GM12878 (cell line): ENCODE data around the gene KIF18A. TPM values are rescaled to one million over a fixed set of nuclear protein-coding genes. Genes with fewer than 3 reads are reported as not detected.

Source experiments
- ATAC-seq: fragments of 200-7000 bp; cut with Tn5 transposase; 3 replicates; pipeline ENCODE4 v1.9.1; 2020; ENCODE audit warnings: mild to moderate bottlenecking, moderate library complexity
- BruUV-seq: library from RNA; stranded (reverse); fragments of 400-500 nt; replicated peaks from 2 replicates; lab custom pipeline; 2021; lab: Mats Ljungman, UMichigan
- CTCF ChIA-PET: fragments of 300-600 bp; sonication (Branson Sonifier 250); formaldehyde crosslinking; extraction: SDS; loops from one replicate; lab custom pipeline; 2021; ENCODE audit warnings: inconsistent platforms; lab: Yijun Ruan, JAX
- POLR2A ChIA-PET: fragments of 350-600 bp; formaldehyde crosslinking; extraction: SDS; loops from one replicate; lab custom pipeline; 2021; ENCODE audit warnings: inconsistent platforms; lab: Charles Lee
- RAD21 ChIA-PET: fragments of 300-600 bp; sonication (Branson Sonifier 250); formaldehyde crosslinking; loops from one replicate; lab custom pipeline; 2023; ENCODE audit warnings: antibody characterized with exemption; ENCODE audit not compliant: unreplicated experiment; lab: Charles Lee
- SMC1A ChIA-PET: fragments of 300-600 bp; sonication (Branson Sonifier 250); formaldehyde crosslinking; loops from one replicate; lab custom pipeline; 2023; ENCODE audit not compliant: unreplicated experiment, uncharacterized antibody; lab: Charles Lee
- DNase-seq: peaks from one replicate; pipeline ENCODE4 v3.0.0-alpha.2; 2011; ENCODE audit warnings: low read depth, low spot score
- FAIRE-seq: peaks from 3 replicates; lab custom pipeline; 2011; peaks lifted over from hg19 to GRCh38; lab: Jason Lieb, UNC
- H2AFZ ChIP-seq: 2 replicates; pipeline ENCODE4 v1.6.0; 2011; ENCODE audit warnings: low read depth, low read length, control low read depth; ENCODE audit not compliant: control insufficient read depth
- H3K27ac ChIP-seq: 2 replicates; pipeline ENCODE4 v1.5.1; 2011; ENCODE audit warnings: control low read depth; ENCODE audit not compliant: control insufficient read depth, insufficient read depth
- H3K27me3 ChIP-seq, 2 experiments: replicated peaks in 1 of 2; 2 replicates each; pipeline versions ENCODE4 v1.6.0 to v1.6.1; 2011; ENCODE audit warnings: low read length in 1 of 2; ENCODE audit not compliant: control insufficient read depth in 2 of 2, insufficient read depth in 2 of 2
- H3K36me3 ChIP-seq, 2 experiments: 2 replicates each; pipeline ENCODE4 v1.5.1; 2011; ENCODE audit warnings: low read length in 1 of 2; ENCODE audit not compliant: control insufficient read depth in 2 of 2, insufficient read depth in 2 of 2
- H3K4me1 ChIP-seq: 2 replicates; pipeline ENCODE4 v1.6.1; 2011; ENCODE audit warnings: mild to moderate bottlenecking, low read length, moderate library complexity, mixed read lengths; ENCODE audit not compliant: control insufficient read depth, insufficient read depth
- H3K4me2 ChIP-seq: 2 replicates; pipeline ENCODE4 v1.6.0; 2011; ENCODE audit warnings: control low read depth; ENCODE audit not compliant: control insufficient read depth, insufficient read depth
- H3K4me3 ChIP-seq: fragments of 200-600 bp; sonication (generic); 2 replicates; pipeline ENCODE4 v1.5.1; 2016
- H3K79me2 ChIP-seq: 2 replicates; pipeline ENCODE4 v1.6.0; 2011; ENCODE audit warnings: low read length; ENCODE audit not compliant: control insufficient read depth, insufficient read depth
- H3K9ac ChIP-seq: 2 replicates; pipeline ENCODE4 v1.8.0; 2011; ENCODE audit warnings: low read length, control low read depth, mixed read lengths; ENCODE audit not compliant: control insufficient read depth, insufficient read depth
- H3K9me3 ChIP-seq: replicated peaks from 3 replicates; pipeline ENCODE4 v1.5.1; 2011; ENCODE audit warnings: mild to moderate bottlenecking, low read length; ENCODE audit not compliant: control insufficient read depth, insufficient read depth
- H4K20me1 ChIP-seq: 2 replicates; pipeline ENCODE4 v1.6.0; 2011; ENCODE audit not compliant: control insufficient read depth, insufficient read depth
- BHLHE40 ChIP-seq, 2 experiments: fragments of 450-650 bp in 1 of 2; IDR thresholded peaks; 2 replicates each; pipeline ENCODE4 v1.6.1; 2011 to 2017; ENCODE audit warnings: low read depth in 2 of 2, borderline replicate concordance in 1 of 2, improper control_type of control experiment in 1 of 2, low read length in 1 of 2, mild to moderate bottlenecking in 1 of 2
- EED ChIP-seq: sonication (generic); IDR thresholded peaks from 2 replicates; pipeline ENCODE4 v1.6.1; 2016; ENCODE audit warnings: antibody characterized with exemption, low read depth
- GATAD2B ChIP-seq: fragments of 450-650 bp; conservative IDR thresholded peaks from 2 replicates; pipeline ENCODE4 v1.6.1; 2017; ENCODE audit warnings: low read depth, mild to moderate bottlenecking, moderate library complexity
- HDAC6 ChIP-seq: fragments of 200-600 bp; sonication (generic); IDR thresholded peaks from one replicate; pipeline ENCODE4 v1.8.0; 2017; ENCODE audit warnings: antibody characterized with exemption; ENCODE audit not compliant: unreplicated experiment
- KLF5 ChIP-seq: fragments of 450-650 bp; IDR thresholded peaks from 2 replicates; pipeline ENCODE4 v1.6.1; 2014; ENCODE audit warnings: mild to moderate bottlenecking; ENCODE audit not compliant: partially characterized antibody
- MEF2A ChIP-seq: IDR thresholded peaks from 2 replicates; pipeline ENCODE4 v1.6.1; 2011; ENCODE audit warnings: low read depth, mild to moderate bottlenecking, low read length, moderate library complexity; ENCODE audit not compliant: insufficient read depth
- MXI1 ChIP-seq: fragments of 150-350 bp; IDR thresholded peaks from 2 replicates; pipeline ENCODE4 v1.6.1; 2011; ENCODE audit warnings: low read depth, mild to moderate bottlenecking, inconsistent platforms, low read length, improper control_type of control experiment
- NFYA ChIP-seq: IDR thresholded peaks from 2 replicates; pipeline ENCODE4 v1.6.1; 2011; ENCODE audit warnings: low read depth, mild to moderate bottlenecking, low read length, improper control_type of control experiment, borderline replicate concordance
- NR2C2 ChIP-seq: IDR thresholded peaks from 2 replicates; pipeline ENCODE4 v1.6.1; 2011; ENCODE audit warnings: borderline replicate concordance, low read depth; ENCODE audit not compliant: control insufficient read depth, insufficient read length
- SMC3 ChIP-seq: IDR thresholded peaks from 2 replicates; pipeline ENCODE4 v1.6.1; 2011; ENCODE audit warnings: low read length, improper control_type of control experiment, borderline replicate concordance
- SREBF1 ChIP-seq: IDR thresholded peaks from 2 replicates; pipeline ENCODE4 v1.6.1; 2012; ENCODE audit warnings: mild to moderate bottlenecking, low read length
- SREBF2 ChIP-seq: IDR thresholded peaks from 2 replicates; pipeline ENCODE4 v1.6.1; 2012; ENCODE audit warnings: mild to moderate bottlenecking, low read length
- TARDBP ChIP-seq: IDR thresholded peaks from 2 replicates; pipeline ENCODE4 v1.6.1; 2016; ENCODE audit warnings: borderline replicate concordance
- YBX1 ChIP-seq: fragments of 450-650 bp; IDR thresholded peaks from 2 replicates; pipeline ENCODE4 v1.6.1; 2016; ENCODE audit warnings: antibody characterized with exemption
- ZNF24 ChIP-seq: fragments of 450-650 bp; IDR thresholded peaks from 2 replicates; pipeline ENCODE4 v1.6.1; 2017; ENCODE audit warnings: antibody characterized with exemption, mild to moderate bottlenecking
- ZNF274 ChIP-seq: IDR thresholded peaks from one replicate; pipeline ENCODE4 v1.8.0; 2011; ENCODE audit not compliant: insufficient read length, insufficient read depth
- WGBS: methylation state at CpG from one replicate; pipeline ENCODE4 v1.1.6; 2016; ENCODE audit warnings: low lambda C conversion rate; ENCODE audit not compliant: insufficient replicate concordance, insufficient coverage; ENCODE audit errors: missing lambda C conversion rate; 5-methylcytosine and 5-hydroxymethylcytosine counted together
- in situ Hi-C: fragments of 300-500 bp; cut with MboI; formaldehyde crosslinking; loops from 9 replicates; pipeline ENCODE4 v1.14.3; 2018; ENCODE audit warnings: mixed read lengths
- intact Hi-C: fragments of 100-400 bp; cut with micrococcal nuclease; formaldehyde crosslinking; loops from one replicate; pipeline ENCODE4 v1.14.2; 2022; ENCODE audit not compliant: unreplicated experiment
- polyA plus RNA-seq, 11 experiments: library from polyadenylated mRNA; depleted of rRNA in 4 of 11; unstranded in 6 of 11; stranded (reverse) in 5 of 11; fragments of >200 nt; fragmentation: Nextera tagmentation in 4 of 11; fragmentation: Illumina TruSeq in 1 of 11; extraction: Ambion mirVana in 4 of 11; extraction: Trizol in 1 of 11; gene quantifications; 1 replicate in 1 of 11; 2 replicates in 10 of 11; pipeline versions ENCODE4 v1.2.1 to v1.2.3, GENCODE V29; 2011 to 2016; ENCODE audit warnings: inconsistent platforms in 2 of 11, missing spikeins in 2 of 11, low read depth in 1 of 11
- total RNA-seq, 4 experiments: library from RNA; depleted of rRNA in 3 of 4; stranded (reverse); fragments of >200 nt in 3 of 4; fragmentation: Illumina TruSeq in 1 of 4; extraction: Trizol in 1 of 4; gene quantifications; 2 replicates each; pipeline versions ENCODE4 v1.2.1 to v1.2.3, GENCODE V29; 2013 to 2021
- TF ChIP-seq, protein P1 (sequence below): fragments of 450-650 bp; IDR thresholded peaks from 2 replicates; pipeline ENCODE4 v1.6.1; 2016; ENCODE audit warnings: mild to moderate bottlenecking
- TF ChIP-seq, protein P2 (sequence below): fragments of 450-650 bp; IDR thresholded peaks from 2 replicates; pipeline ENCODE4 v1.6.1; 2017; ENCODE audit warnings: mild to moderate bottlenecking
- TF ChIP-seq, protein P3 (sequence below): fragments of 150-350 bp; IDR thresholded peaks from 2 replicates; pipeline ENCODE4 v1.6.1; 2016; ENCODE audit warnings: low read depth, low read length

Gene KIF18A
- total and polyA plus RNA-seq, 10 of the 15 experiments (the other 5 are each of a cell fraction or from before 2014, with no cell fraction given), result 11.2 to 31.5 (median 20.4) TPM

DNA sequence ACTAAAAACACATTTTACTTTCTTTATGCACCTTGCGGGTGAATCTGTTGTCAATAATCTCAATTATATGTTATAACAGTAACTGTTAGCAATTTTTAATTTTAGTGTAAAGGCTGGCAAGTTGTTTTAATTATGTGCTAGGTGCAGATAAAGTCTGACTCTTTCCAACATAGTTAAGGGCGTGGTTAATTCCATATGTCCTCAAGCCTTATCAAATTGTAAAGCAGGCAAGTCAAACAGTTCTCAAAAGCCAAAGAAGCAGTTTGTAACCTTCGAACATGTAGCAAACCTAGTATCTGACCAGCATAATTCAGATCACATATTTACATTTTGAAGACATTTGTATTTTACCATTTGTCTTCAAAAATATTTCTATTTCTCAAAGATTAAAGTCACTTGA, 29.4 kb upstream of the KIF18A start:
- Histone ChIP-seq H3K79me2 (no peaks in the 10 kb centered on the region), H3K4me3 (no peak overlapping the region), H4K20me1 (no peaks in the 10 kb centered on the region), H3K27ac (no peak overlapping the region), H3K36me3 (peaks cover 0 to 2% of the 10 kb centered on the region in 2 experiments; a peak in 2 of 4 replicates), H3K4me1 (no peaks in the 10 kb centered on the region), H3K9me3 (peaks cover 24% of the 10 kb centered on the region), H2AFZ (no peak overlapping the region), H3K27me3 (no peaks in the 10 kb centered on the region), H3K4me2 (no peak overlapping the region), H3K9ac (no peak overlapping the region)
- no TSS peak for BruUV-seq
- 94% methylated on average over 3 of the region's 3 CpGs for WGBS
- ChIA-PET CTCF (no interaction called here), POLR2A (no interaction called here), RAD21 (no interaction called here), SMC1A (interaction anchor here (1.1 to 1.2 kb wide), 2 partner anchors 25 to 55 kb away, joined by 3 read pairs; no protein-coding TSS in a partner anchor)
- in situ Hi-C loops (no loop called here), intact Hi-C loops (no loop called here)
- ATAC-seq (no peak), DNase-seq (no peak), FAIRE-seq (no peak)
- TF ChIP-seq, protein P1, sequence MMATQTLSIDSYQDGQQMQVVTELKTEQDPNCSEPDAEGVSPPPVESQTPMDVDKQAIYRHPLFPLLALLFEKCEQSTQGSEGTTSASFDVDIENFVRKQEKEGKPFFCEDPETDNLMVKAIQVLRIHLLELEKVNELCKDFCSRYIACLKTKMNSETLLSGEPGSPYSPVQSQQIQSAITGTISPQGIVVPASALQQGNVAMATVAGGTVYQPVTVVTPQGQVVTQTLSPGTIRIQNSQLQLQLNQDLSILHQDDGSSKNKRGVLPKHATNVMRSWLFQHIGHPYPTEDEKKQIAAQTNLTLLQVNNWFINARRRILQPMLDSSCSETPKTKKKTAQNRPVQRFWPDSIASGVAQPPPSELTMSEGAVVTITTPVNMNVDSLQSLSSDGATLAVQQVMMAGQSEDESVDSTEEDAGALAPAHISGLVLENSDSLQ, result no peak
- no peak for TF ChIP-seq MXI1
- TF ChIP-seq HDAC6, result no peak
- TF ChIP-seq, protein P2, sequence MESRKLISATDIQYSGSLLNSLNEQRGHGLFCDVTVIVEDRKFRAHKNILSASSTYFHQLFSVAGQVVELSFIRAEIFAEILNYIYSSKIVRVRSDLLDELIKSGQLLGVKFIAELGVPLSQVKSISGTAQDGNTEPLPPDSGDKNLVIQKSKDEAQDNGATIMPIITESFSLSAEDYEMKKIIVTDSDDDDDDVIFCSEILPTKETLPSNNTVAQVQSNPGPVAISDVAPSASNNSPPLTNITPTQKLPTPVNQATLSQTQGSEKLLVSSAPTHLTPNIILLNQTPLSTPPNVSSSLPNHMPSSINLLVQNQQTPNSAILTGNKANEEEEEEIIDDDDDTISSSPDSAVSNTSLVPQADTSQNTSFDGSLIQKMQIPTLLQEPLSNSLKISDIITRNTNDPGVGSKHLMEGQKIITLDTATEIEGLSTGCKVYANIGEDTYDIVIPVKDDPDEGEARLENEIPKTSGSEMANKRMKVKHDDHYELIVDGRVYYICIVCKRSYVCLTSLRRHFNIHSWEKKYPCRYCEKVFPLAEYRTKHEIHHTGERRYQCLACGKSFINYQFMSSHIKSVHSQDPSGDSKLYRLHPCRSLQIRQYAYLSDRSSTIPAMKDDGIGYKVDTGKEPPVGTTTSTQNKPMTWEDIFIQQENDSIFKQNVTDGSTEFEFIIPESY, result no peak
- no peak for TF ChIP-seq ZNF274
- TF ChIP-seq SREBF2, result no peak
- no peak for TF ChIP-seq NR2C2
- TF ChIP-seq ZNF24, result no peak
- no peak for TF ChIP-seq KLF5
- no peak for TF ChIP-seq GATAD2B
- no peak for TF ChIP-seq MEF2A
- no peak for TF ChIP-seq SMC3
- TF ChIP-seq NFYA, result no peak
- no peak for TF ChIP-seq YBX1
- no peak for TF ChIP-seq TARDBP
- no peak for TF ChIP-seq BHLHE40 (IDR thresholded peaks at IDR 0.05; ENCODE audit: borderline replicate concordance in 1 of 2, low read depth in 2 of 2, low read length in 1 of 2)
- no peak for TF ChIP-seq EED
- TF ChIP-seq, protein P3, sequence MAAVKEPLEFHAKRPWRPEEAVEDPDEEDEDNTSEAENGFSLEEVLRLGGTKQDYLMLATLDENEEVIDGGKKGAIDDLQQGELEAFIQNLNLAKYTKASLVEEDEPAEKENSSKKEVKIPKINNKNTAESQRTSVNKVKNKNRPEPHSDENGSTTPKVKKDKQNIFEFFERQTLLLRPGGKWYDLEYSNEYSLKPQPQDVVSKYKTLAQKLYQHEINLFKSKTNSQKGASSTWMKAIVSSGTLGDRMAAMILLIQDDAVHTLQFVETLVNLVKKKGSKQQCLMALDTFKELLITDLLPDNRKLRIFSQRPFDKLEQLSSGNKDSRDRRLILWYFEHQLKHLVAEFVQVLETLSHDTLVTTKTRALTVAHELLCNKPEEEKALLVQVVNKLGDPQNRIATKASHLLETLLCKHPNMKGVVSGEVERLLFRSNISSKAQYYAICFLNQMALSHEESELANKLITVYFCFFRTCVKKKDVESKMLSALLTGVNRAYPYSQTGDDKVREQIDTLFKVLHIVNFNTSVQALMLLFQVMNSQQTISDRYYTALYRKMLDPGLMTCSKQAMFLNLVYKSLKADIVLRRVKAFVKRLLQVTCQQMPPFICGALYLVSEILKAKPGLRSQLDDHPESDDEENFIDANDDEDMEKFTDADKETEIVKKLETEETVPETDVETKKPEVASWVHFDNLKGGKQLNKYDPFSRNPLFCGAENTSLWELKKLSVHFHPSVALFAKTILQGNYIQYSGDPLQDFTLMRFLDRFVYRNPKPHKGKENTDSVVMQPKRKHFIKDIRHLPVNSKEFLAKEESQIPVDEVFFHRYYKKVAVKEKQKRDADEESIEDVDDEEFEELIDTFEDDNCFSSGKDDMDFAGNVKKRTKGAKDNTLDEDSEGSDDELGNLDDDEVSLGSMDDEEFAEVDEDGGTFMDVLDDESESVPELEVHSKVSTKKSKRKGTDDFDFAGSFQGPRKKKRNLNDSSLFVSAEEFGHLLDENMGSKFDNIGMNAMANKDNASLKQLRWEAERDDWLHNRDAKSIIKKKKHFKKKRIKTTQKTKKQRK, result no peak
- no peak for TF ChIP-seq SREBF1
